Adrenal gland (tissue), 5 donors: Measurements from ENCODE around the gene SPRYD4.

Experiments
- CTCF ChIP-seq, 6 experiments: fragments of 450-650 bp in 4 of 6; fragments of 200-600 bp in 2 of 6; sonication (generic) in 1 of 6; IDR thresholded peaks; 1 replicate in 5 of 6; 2 replicates in 1 of 6; pipeline versions ENCODE4 v1.5.1 to v1.8.0; 2016 to 2021; ENCODE audit warnings: antibody characterized with exemption in 6 of 6, mild to moderate bottlenecking in 2 of 6, moderate library complexity in 1 of 6
- POLR2A ChIP-seq, 2 donors: fragments of 450-650 bp; IDR thresholded peaks; one replicate each; pipeline ENCODE4 v1.6.1; 2017; ENCODE audit warnings: antibody characterized with exemption in 2 of 2, mild to moderate bottlenecking in 2 of 2, moderate library complexity in 1 of 2
- donor health status: DM: no; HTN: no; CAD: no.

GRCh38 chr12:56450241-56450640 lies 18.1 kb upstream of the SPRYD4 start:
- TF ChIP-seq POLR2A (IDR thresholded peaks at IDR 0.05) (no peak), CTCF (IDR thresholded peaks at IDR 0.05) (no peak)
